BE2C (cell line): ENCODE measurements around the gene FAM83F.

ENCODE experiments used
- DNase-seq: peaks from one replicate; pipeline ENCODE4 v3.0.0-alpha.2; 2020
- H3K27me3 ChIP-seq: fragments of 250-450 bp; sonication (Bioruptor Pico); 2 replicates; pipeline ENCODE4 v1.5.1; 2020; ENCODE audit warnings: mild to moderate bottlenecking
- H3K36me3 ChIP-seq: fragments of 250-450 bp; sonication (Bioruptor Pico); 2 replicates; pipeline ENCODE4 v1.5.1; 2020; ENCODE audit warnings: mild to moderate bottlenecking
- H3K4me1 ChIP-seq: fragments of 250-450 bp; sonication (Bioruptor Pico); 2 replicates; pipeline ENCODE4 v1.5.1; 2020
- H3K4me3 ChIP-seq: 2 replicates; pipeline ENCODE4 v1.5.1; 2011; ENCODE audit warnings: low read depth, low read length
- H3K9me3 ChIP-seq: fragments of 250-450 bp; sonication (Bioruptor Pico); 2 replicates; pipeline ENCODE4 v1.5.1; 2020
- CTCF ChIP-seq: IDR thresholded peaks from 2 replicates; pipeline ENCODE4 v1.5.1; 2012; ENCODE audit warnings: mild to moderate bottlenecking, low read depth, low read length

Gene FAM83F

GRCh38 chr22:40009292-40009774 is 14.6 kb downstream of the FAM83F start:
- Histone ChIP-seq H3K36me3 (no peaks in the 10 kb centered on the region), H3K4me1 (peaks cover 6% of the 10 kb centered on the region), H3K27me3 (no peaks in the 10 kb centered on the region), H3K9me3 (no peaks in the 10 kb centered on the region), H3K4me3 (no peak overlapping the region)
- no peak for TF ChIP-seq CTCF
- DNase-seq, result no peak

GRCh38 chr22:40009951-40010671 is 15.4 kb downstream of the FAM83F start:
- Histone ChIP-seq H3K4me1 (peaks cover 4% of the 10 kb centered on the region), H3K27me3 (no peaks in the 10 kb centered on the region), H3K9me3 (no peaks in the 10 kb centered on the region), H3K36me3 (no peaks in the 10 kb centered on the region), H3K4me3 (no peak overlapping the region)
- DNase-seq, result no peak
- no peak for TF ChIP-seq CTCF

GRCh38 chr22:40010746-40011145 is 16.0 kb downstream of the FAM83F start:
- no peak for TF ChIP-seq CTCF
- no peaks in the 10 kb centered on the region for H3K36me3 ChIP-seq
- no peak overlapping the region for H3K4me3 ChIP-seq
- no peaks in the 10 kb centered on the region for H3K4me1 ChIP-seq
- H3K9me3 ChIP-seq, result no peaks in the 10 kb centered on the region
- DNase-seq, result no peak
- no peaks in the 10 kb centered on the region for H3K27me3 ChIP-seq

GRCh38 chr22:40014667-40015248 is 20.0 kb downstream of the FAM83F start:
- H3K27me3 ChIP-seq, result no peaks in the 10 kb centered on the region
- no peak overlapping the region for H3K4me3 ChIP-seq
- H3K36me3 ChIP-seq, result no peaks in the 10 kb centered on the region
- no peaks in the 10 kb centered on the region for H3K4me1 ChIP-seq
- no peak for DNase-seq
- TF ChIP-seq CTCF, result no peak
- H3K9me3 ChIP-seq, result no peaks in the 10 kb centered on the region

- Histone ChIP-seq H3K27me3 (no peaks in the 10 kb centered on the region), H3K36me3 (no peaks in the 10 kb centered on the region), H3K4me3 (no peak overlapping the region), H3K4me1 (no peaks in the 10 kb centered on the region), H3K9me3 (no peaks in the 10 kb centered on the region)
- no peak for DNase-seq
- TF ChIP-seq CTCF, result no peak
Measured at GRCh38 chr22:40015358-40015976, 20.7 kb downstream of the FAM83F start.

- Histone ChIP-seq H3K9me3 (no peaks in the 10 kb centered on the region), H3K27me3 (no peaks in the 10 kb centered on the region), H3K4me3 (no peak overlapping the region), H3K36me3 (no peaks in the 10 kb centered on the region), H3K4me1 (no peaks in the 10 kb centered on the region)
- TF ChIP-seq CTCF, result no peak
- DNase-seq, result no peak
Measured at GRCh38 chr22:40018051-40018450, 23.3 kb downstream of the FAM83F start.
